GM18951 (cell line): Measurements from ENCODE around the gene SLC25A43.

ENCODE experiments used
- POLR2A ChIP-seq: IDR thresholded peaks from 4 replicates; pipeline ENCODE4 v1.6.1; 2011; ENCODE audit warnings: mild to moderate bottlenecking; ENCODE audit not compliant: insufficient read length, insufficient read depth; ENCODE audit errors: extremely low read depth
- in situ Hi-C: fragments of 300-500 bp; cut with MboI; formaldehyde crosslinking; loops from one replicate; pipeline ENCODE4 v1.12.0; 2022; ENCODE audit warnings: low sequenced_read_pairs, mixed read lengths, inconsistent platforms; ENCODE audit not compliant: unreplicated experiment

SLC25A43 gene

GRCh38 chrX:119503484-119503861, 104.3 kb downstream of the SLC25A43 start:
- in situ Hi-C loops, result loop anchor here (25.0 kb wide), 1 partner anchor 234 kb away; no protein-coding TSS in a partner anchor
- TF ChIP-seq POLR2A, result no peak
